Ovary (tissue), 9 donors: ENCODE data around the gene ARHGAP28. TPM values are rescaled to one million over a fixed set of nuclear protein-coding genes. Genes with fewer than 3 reads are reported as not detected.
"Not testable (repeated sequence)": the region's sequence is repeated elsewhere in the genome, so short reads cannot be mapped to it uniquely, and the experiment has no call there.

Experiments used
- DNase-seq, 5 donors: peaks; one replicate each; pipeline ENCODE4 v3.0.0-alpha.2; 2019 to 2020
- H3K27ac ChIP-seq, 2 donors: fragments of 200-600 bp; one replicate each; pipeline versions ENCODE4 v1.5.1 to v1.8.0; 2019 to 2022
- H3K27me3 ChIP-seq: fragments of 200-600 bp; one replicate; pipeline ENCODE4 v1.8.0; 2022
- H3K36me3 ChIP-seq: fragments of 200-600 bp; sonication (generic); one replicate; pipeline ENCODE4 v1.5.1; 2019
- H3K4me1 ChIP-seq: one replicate; pipeline ENCODE4 v1.8.1; 2013; ENCODE audit warnings: mild to moderate bottlenecking, moderate library complexity; ENCODE audit not compliant: insufficient read depth
- H3K4me3 ChIP-seq: fragments of 200-600 bp; sonication (generic); one replicate; pipeline ENCODE4 v1.5.1; 2017
- H3K9me3 ChIP-seq, 2 donors: fragments of 200-600 bp in 1 of 2; sonication (generic) in 1 of 2; one replicate each; pipeline versions ENCODE4 v1.5.1 to v1.8.1; 2013 to 2019; ENCODE audit warnings: mild to moderate bottlenecking in 1 of 2, moderate library complexity in 1 of 2
- EP300 ChIP-seq: sonication (generic); formaldehyde crosslinking; IDR thresholded peaks from one replicate; pipeline ENCODE4 v1.6.1; 2017; ENCODE audit warnings: antibody characterized with exemption
- POLR2A ChIP-seq: fragments of 450-650 bp; IDR thresholded peaks from one replicate; pipeline ENCODE4 v1.6.1; 2017; ENCODE audit warnings: antibody characterized with exemption, mild to moderate bottlenecking, moderate library complexity
- WGBS, 3 donors: extraction: QIAGEN DNeasy Blood & Tissue Kit in 1 of 3; methylation state at CpG; one replicate each; pipeline versions ENCODE4 v1.1.5 to v1.1.7; 2013 to 2017; 5-methylcytosine and 5-hydroxymethylcytosine counted together
- intact Hi-C, 4 donors: fragments of 100-400 bp; cut with DNase I; formaldehyde crosslinking; loops; one replicate each; pipeline versions ENCODE4 v1.11.0 to v1.15.1; 2022 to 2023
- polyA plus RNA-seq, 2 donors: library from polyadenylated mRNA; stranded (reverse); fragments of 200-250 nt in 1 of 2; fragments of 350-450 nt in 1 of 2; fragmentation: Illumina TruSeq in 1 of 2; extraction: RNeasy Lipid Tissue Mini Kit (QIAGEN cat#74804) in 1 of 2; gene quantifications; one replicate each; pipeline ENCODE4 v1.2.3, GENCODE V29; 2013 to 2014
- total RNA-seq, 7 donors: library from RNA; depleted of rRNA in 2 of 7; stranded (reverse); fragments of >200 nt in 2 of 7; fragmentation: NEBNext Ultra II Directional in 3 of 7; extraction: Animal tissue kit (Norgen Biotek cat#: 25700) in 3 of 7; gene quantifications; one replicate each; pipeline versions ENCODE4 v1.1.0 to v1.2.4, GENCODE V29; 2016 to 2023
- TF ChIP-seq, protein P1 (sequence below), 3 donors: fragments of 450-650 bp in 2 of 3; fragments of 200-600 bp in 1 of 3; IDR thresholded peaks; one replicate each; pipeline versions ENCODE4 v1.5.1 to v1.8.0; 2016 to 2022; ENCODE audit warnings: antibody characterized with exemption in 3 of 3, mild to moderate bottlenecking in 1 of 3
- donor health status: DM: no; HTN: no; CAD: no; lungs with moderate emphysema.
- donor health status: DM: no; HTN: no; CAD: no.
- donor health status: Bipolar disorder and iron deficiency.
- donor health status: DM: yes; HTN: yes; CAD: no.
- donor health status: DM: no; HTN: no; CAD: no.
- donor health status: DM: yes; HTN: yes; CAD: no.

The ARHGAP28 gene
- total and polyA plus RNA-seq, 9 donors = 5.9 to 28.7 (median 16.9) TPM

DNA sequence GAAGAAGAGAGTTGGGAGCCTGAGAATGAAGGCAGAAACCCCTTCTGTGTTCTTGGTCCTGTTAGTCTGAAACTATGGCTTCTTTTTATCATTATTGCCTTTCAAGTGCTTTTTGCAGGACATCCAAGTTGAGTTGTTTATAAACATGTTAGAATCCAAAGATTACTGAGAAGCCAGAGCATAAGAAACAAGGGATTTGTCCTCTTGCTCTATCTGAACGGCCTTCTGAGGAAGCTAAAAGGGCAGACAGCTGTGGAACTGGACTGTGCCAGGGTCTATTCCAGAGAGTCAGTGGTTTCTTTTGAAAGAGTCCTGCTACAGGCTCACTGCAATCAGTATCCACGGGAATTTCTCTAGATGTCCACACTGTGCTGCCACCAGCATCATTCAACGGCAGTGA, 86.6 kb downstream of the ARHGAP28 start:
- Histone ChIP-seq H3K27me3 (no peaks in the 10 kb centered on the region), H3K9me3 (no peaks in the 10 kb centered on the region), H3K4me3 (no peak overlapping the region), H3K4me1 (peaks cover 5% of the 10 kb centered on the region), H3K36me3 (no peaks in the 10 kb centered on the region), H3K27ac (no peak overlapping the region)
- TF ChIP-seq POLR2A = no peak
- TF ChIP-seq EP300 = no peak
- no peak for DNase-seq
- 32 to 49% (median 32%) methylated on average over 3 of the region's 3 CpGs for WGBS, 3 donors
- intact Hi-C loops = no loop called here

DNA sequence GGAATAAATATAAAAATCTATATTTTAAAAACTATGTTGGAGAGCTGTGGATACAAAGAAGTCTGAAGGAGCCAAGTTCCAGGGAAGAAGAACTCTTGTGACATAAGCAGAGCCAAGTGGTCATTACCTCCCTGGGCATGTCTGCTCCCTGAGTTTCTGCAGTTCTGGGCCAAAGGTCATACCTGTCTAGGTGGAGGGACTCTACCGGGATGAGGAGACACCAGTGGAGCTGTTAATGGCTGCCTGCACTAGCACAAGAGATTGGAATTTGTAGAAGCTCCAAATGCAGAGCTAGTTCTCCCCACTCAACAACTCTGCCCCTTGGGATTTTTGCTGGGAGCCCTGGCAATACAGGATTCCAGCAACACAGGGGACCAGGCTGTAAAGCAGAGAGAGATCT, 89.8 kb downstream of the ARHGAP28 start:
- H3K27ac ChIP-seq = no peak overlapping the region
- TF ChIP-seq, protein P1, sequence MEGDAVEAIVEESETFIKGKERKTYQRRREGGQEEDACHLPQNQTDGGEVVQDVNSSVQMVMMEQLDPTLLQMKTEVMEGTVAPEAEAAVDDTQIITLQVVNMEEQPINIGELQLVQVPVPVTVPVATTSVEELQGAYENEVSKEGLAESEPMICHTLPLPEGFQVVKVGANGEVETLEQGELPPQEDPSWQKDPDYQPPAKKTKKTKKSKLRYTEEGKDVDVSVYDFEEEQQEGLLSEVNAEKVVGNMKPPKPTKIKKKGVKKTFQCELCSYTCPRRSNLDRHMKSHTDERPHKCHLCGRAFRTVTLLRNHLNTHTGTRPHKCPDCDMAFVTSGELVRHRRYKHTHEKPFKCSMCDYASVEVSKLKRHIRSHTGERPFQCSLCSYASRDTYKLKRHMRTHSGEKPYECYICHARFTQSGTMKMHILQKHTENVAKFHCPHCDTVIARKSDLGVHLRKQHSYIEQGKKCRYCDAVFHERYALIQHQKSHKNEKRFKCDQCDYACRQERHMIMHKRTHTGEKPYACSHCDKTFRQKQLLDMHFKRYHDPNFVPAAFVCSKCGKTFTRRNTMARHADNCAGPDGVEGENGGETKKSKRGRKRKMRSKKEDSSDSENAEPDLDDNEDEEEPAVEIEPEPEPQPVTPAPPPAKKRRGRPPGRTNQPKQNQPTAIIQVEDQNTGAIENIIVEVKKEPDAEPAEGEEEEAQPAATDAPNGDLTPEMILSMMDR (IDR thresholded peaks at IDR 0.05) = no peak
- TF ChIP-seq EP300 = no peak
- no peaks in the 10 kb centered on the region for H3K9me3 ChIP-seq
- DNase-seq = no peak
- no peaks in the 10 kb centered on the region for H3K27me3 ChIP-seq
- no peak overlapping the region for H3K4me3 ChIP-seq
- 63 to 79% (median 74%) methylated on average over 1 of the region's 1 CpG for WGBS, 3 donors
- intact Hi-C loops = no loop called here
- no peaks in the 10 kb centered on the region for H3K36me3 ChIP-seq
- peaks cover 5% of the 10 kb centered on the region for H3K4me1 ChIP-seq

DNA sequence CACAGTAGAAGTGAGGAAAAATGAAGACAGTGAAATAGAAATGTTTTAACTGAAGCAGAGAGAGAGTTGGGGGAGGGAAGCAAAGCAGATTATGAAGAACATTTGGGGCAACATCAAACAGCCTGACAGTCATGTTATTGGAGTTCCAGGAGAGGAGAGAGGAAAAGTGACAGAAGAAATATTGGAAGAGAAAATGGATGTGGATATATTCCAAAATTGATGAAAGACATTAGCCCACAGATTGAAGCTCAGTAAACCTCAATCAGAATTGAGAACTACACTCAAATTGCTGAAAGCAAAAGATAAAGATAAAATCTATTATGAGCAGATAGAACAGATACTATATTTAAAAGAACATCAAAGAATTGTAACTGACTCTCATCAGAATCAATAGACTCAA, 90.8 kb downstream of the ARHGAP28 start:
- H3K27ac ChIP-seq = no peak overlapping the region
- H3K9me3 ChIP-seq = no peaks in the 10 kb centered on the region
- DNase-seq = no peak
- no peaks in the 10 kb centered on the region for H3K36me3 ChIP-seq
- no peak overlapping the region for H3K4me3 ChIP-seq
- H3K4me1 ChIP-seq = peaks cover 5% of the 10 kb centered on the region
- intact Hi-C loops = no loop called here
- no peaks in the 10 kb centered on the region for H3K27me3 ChIP-seq
- TF ChIP-seq EP300 (no peak), POLR2A (no peak)
- TF ChIP-seq, protein P1 (IDR thresholded peaks at IDR 0.05) = no peak

DNA sequence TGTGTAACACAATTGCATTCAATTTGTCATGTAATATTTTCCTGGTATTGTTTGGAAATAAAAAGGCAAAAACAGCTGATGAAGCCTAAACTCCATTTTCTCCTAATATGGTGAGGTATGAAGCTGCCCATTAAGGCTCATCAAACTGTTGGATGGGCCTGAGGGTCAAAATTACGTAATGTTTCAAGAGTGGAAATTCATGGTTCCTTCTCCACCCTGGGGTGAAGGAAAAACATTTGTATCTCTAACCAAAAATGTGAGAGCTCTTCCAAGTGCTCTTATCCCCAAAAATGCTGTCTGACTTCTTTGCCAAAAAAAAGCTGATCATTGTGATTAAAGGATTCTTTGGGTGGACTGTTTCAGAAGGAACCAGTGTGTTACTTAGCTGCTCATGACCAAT, 91.8 kb downstream of the ARHGAP28 start:
- Histone ChIP-seq H3K27ac (no peak overlapping the region), H3K36me3 (no peaks in the 10 kb centered on the region), H3K27me3 (no peaks in the 10 kb centered on the region), H3K4me1 (peaks cover 3% of the 10 kb centered on the region), H3K9me3 (no peaks in the 10 kb centered on the region), H3K4me3 (no peak overlapping the region)
- DNase-seq = no peak
- TF ChIP-seq, protein P1 (IDR thresholded peaks at IDR 0.05) = no peak
- no peak for TF ChIP-seq EP300
- no peak for TF ChIP-seq POLR2A
- intact Hi-C loops = no loop called here
- WGBS, 3 donors = 67 to 77% (median 70%) methylated on average over 1 of the region's 1 CpG

DNA sequence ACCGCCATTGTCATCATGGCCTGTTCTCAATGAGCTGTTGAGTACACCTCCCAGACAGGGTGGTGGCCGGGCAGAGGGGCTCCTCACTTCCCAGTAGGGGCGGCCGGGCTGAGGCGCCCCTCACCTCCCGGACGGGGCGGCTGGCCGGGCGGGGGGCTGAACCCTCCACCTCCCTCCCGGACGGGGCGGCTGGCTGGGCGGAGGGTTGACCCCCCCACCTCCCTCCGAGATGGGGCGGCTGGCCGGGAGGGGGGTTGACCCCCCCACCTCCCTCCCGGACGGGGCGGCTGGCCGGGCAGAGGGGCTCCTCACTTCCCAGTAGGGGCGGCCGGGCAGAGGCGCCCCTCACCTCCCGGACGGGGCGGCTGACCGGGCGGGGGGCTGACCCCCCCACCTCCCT, 97.6 kb downstream of the ARHGAP28 start:
- WGBS, 3 donors = 98 to 99% (median 98%) methylated on average over 6 to 25 of the region's 29 CpGs
- H3K27me3 ChIP-seq, intact Hi-C loops, H3K27ac ChIP-seq, H3K36me3 ChIP-seq, H3K4me1 ChIP-seq, DNase-seq, H3K9me3 ChIP-seq, H3K4me3 ChIP-seq: not testable (repeated sequence)

DNA sequence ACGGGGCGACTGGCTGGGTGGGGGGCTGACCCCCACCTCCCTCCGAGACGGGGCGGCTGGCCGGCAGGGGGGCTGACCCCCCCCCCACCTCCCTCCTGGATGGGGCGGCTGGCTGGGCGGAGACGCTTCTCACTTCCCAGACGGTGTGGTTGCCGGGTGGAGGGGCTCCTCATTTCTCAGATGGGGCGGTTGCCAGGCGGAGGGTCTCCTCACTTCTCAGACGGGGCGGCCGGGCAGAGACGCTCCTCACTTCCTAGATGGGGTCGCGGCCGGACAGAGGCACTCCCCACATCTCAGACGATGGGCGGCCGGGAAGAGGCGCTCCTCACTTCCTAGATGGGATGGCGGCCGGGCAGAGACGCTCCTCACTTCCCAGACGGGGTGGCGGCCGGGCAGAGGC, 98.0 kb downstream of the ARHGAP28 start:
- intact Hi-C loops, H3K36me3 ChIP-seq, H3K4me1 ChIP-seq, H3K27ac ChIP-seq, H3K27me3 ChIP-seq, H3K9me3 ChIP-seq, H3K4me3 ChIP-seq, DNase-seq: not testable (repeated sequence)
- WGBS, 3 donors = 94 to 99% (median 97%) methylated on average over 14 to 29 of the region's 30 CpGs
